Measurements from ENCODE around the gene LYAR.

The LYAR gene

DNA sequence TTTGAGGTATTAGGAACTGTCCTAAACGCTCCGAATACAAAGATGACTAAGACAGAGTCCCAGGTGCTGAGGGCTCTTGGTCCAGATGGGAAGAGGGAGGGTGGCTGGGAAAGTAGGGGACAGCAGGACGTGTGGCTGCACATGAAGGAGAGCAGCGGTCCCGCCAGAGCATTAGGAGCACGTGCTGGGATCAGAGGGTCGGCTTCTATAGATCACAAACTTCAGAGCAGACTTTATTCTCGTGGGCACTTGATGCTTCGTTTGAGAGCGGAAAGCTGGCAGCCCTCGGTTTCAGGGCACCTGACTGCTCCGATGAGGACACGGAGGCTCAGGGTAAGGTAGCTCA, 26.2 kb upstream of the LYAR start:
- H3K27ac ChIP-seq = no peak overlapping the region
- TF ChIP-seq CTCF (conservative IDR thresholded peaks at IDR 0.05) (no peak), ZFX (IDR thresholded peaks at IDR 0.05) (no peak)

DNA sequence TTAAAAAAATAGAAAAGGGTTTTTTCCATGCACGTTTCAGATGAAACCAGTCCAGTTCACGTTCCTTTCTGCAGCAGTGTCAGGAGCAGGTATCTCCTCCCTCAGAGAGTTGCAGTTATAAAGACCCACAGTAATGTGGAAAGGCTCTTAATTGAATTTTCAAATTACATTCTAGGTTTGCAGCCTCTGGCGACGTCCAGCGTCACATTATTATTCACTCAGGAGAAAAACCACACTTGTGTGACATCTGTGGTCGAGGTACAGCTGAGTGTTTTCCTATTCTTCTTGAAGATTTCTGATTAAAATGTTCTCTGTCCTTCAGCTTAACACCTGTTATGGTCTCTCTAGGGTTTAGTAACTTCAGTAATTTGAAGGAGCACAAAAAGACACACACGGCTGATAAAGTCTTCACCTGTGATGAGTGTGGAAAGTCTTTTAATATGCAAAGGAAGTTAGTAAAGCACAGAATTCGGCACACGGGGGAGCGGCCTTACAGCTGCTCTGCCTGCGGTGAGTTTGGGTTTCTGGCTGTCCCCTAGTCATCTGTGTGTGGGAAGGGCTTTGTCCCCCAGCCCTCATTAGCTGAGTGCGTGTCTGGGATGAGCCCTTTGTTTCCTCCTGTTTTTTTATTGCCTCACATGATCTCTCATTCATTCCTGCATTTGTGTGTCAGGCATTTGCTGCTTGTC, 25.7 kb upstream of the LYAR start:
- no peak for TF ChIP-seq CTCF (conservative IDR thresholded peaks at IDR 0.05)
- TF ChIP-seq ZFX (IDR thresholded peaks at IDR 0.05) = no peak

GRCh38 chr4:4311193-4311592, 21.2 kb upstream of the LYAR start:
- no peak overlapping the region for H3K27ac ChIP-seq
- no peak for TF ChIP-seq CTCF (conservative IDR thresholded peaks at IDR 0.05)
- TF ChIP-seq ZFX (IDR thresholded peaks at IDR 0.05) = no peak

More for the DNA sequence above, 25.7 kb upstream of the LYAR start:
- no peak overlapping the region for H3K27ac ChIP-seq

- no peak for TF ChIP-seq CTCF (conservative IDR thresholded peaks at IDR 0.05)
- no peak for TF ChIP-seq ZFX (IDR thresholded peaks at IDR 0.05)
Measured at GRCh38 chr4:4308800-4309441, 19.0 kb upstream of the LYAR start.

DNA sequence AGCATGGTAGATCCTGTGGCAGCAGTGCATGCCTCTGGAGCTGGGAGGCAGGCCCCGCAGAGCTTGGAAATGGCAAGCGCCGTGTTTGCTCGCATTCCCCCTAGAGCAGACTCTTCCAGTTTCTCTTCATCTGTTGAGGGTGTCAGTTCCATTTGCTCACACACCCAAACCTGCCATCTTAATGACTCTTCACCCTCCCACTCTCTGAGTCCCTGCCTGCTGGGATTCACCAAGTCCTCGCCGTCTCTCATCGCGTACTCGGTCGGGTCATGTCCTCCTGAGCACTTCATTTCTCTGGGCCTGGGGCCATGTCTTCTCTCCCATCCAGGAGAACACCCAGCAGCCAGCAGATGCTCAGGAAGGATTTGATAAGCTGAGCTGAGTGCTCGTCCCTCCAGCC, 17.0 kb upstream of the LYAR start:
- TF ChIP-seq ZFX (IDR thresholded peaks at IDR 0.05) = no peak
- no peak overlapping the region for H3K27ac ChIP-seq

More at GRCh38 chr4:4308800-4309441, 19.0 kb upstream of the LYAR start:
- H3K27ac ChIP-seq = no peak overlapping the region

DNA sequence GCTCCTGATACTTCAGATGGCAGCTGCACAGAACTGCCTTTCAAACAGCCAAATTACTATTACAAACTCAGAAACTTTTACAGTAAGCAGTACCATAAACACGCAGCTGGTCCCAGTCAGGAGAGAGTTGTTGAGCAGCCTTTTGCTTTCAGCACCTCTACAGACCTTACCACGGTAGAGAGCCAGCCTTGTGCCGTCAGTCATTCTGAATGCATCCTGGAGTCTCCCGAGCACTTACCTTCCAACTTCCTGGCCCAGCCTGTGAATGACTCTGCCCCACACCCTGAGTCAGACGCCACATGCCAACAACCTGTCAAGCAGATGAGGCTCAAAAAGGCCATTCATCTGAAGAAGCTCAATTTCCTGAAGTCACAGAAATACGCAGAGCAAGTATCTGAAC, 12.5 kb upstream of the LYAR start:
- H3K27ac ChIP-seq = no peak overlapping the region
- no peak for TF ChIP-seq CTCF (conservative IDR thresholded peaks at IDR 0.05)
- TF ChIP-seq ZFX (IDR thresholded peaks at IDR 0.05) = no peak

DNA sequence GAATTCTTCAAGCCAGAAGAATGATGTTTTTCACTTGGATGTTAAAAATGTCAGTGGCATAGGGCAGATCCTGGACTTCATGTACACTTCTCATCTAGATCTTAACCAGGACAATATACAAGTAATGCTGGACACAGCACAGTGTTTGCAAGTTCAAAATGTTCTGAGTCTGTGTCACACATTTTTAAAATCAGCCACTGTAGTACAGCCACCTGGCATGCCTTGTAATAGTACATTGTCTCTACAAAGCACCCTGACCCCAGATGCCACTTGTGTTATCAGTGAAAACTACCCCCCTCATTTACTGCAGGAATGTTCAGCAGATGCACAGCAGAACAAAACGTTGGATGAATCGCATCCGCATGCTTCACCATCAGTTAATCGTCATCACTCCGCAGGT, 12.0 kb upstream of the LYAR start:
- H3K27ac ChIP-seq = no peak overlapping the region

More for the DNA sequence above, 12.0 kb upstream of the LYAR start:
- no peak for TF ChIP-seq ZFX (IDR thresholded peaks at IDR 0.05)
- no peak for TF ChIP-seq CTCF (conservative IDR thresholded peaks at IDR 0.05)
